MM.1S (cell line): ENCODE results near the gene ATP10B.
A peak's percentile ranks its signal among the peaks of the same experiment; 100 is the strongest.

Experiments used
- EZH2 ChIP-seq: fragments of 300-600 bp; sonication (generic); optimal IDR thresholded peaks from 2 replicates; pipeline ENCODE3; 2017; ENCODE audit warnings: low read depth, mild to moderate bottlenecking, antibody characterized with exemption, low read length, mixed read lengths
- EZH2phosphoT487 ChIP-seq: fragments of 300-600 bp; sonication (generic); IDR thresholded peaks from 2 replicates; pipeline ENCODE4 v1.6.1; 2018; ENCODE audit warnings: antibody characterized with exemption, low read length
- TF ChIP-seq, protein P1 (sequence below): fragments of 300-600 bp; sonication (generic); IDR thresholded peaks from 2 replicates; pipeline ENCODE4 v1.5.1; 2016; ENCODE audit warnings: antibody characterized with exemption, low read length, mixed read lengths

DNA sequence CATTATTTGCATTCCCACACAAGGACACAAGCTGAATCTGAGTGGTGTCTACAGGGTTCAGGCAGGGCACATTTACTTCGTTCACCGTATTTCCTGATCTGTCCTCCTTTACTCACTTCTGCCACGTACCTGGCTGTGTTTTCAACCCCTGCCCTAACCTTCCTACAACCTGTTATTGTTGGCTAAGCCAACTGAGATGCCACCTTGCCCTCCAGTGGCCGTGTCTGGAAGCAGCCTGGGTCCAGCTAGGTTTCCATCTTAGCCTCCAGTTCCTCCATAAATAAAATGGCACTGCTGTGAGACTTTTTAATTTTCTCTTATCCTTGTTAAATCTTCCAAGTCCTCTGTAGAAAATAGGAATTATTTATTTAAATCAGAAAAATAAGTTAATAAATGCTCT, 64.8 kb downstream of the ATP10B start:
- TF ChIP-seq, protein P1, sequence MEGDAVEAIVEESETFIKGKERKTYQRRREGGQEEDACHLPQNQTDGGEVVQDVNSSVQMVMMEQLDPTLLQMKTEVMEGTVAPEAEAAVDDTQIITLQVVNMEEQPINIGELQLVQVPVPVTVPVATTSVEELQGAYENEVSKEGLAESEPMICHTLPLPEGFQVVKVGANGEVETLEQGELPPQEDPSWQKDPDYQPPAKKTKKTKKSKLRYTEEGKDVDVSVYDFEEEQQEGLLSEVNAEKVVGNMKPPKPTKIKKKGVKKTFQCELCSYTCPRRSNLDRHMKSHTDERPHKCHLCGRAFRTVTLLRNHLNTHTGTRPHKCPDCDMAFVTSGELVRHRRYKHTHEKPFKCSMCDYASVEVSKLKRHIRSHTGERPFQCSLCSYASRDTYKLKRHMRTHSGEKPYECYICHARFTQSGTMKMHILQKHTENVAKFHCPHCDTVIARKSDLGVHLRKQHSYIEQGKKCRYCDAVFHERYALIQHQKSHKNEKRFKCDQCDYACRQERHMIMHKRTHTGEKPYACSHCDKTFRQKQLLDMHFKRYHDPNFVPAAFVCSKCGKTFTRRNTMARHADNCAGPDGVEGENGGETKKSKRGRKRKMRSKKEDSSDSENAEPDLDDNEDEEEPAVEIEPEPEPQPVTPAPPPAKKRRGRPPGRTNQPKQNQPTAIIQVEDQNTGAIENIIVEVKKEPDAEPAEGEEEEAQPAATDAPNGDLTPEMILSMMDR: peak; percentile 74
- TF ChIP-seq EZH2 (no peak), EZH2phosphoT487 (no peak)
